Subcutaneous abdominal adipose tissue (tissue), 5 donors: Measurements from ENCODE around the gene PTBP1.
"Not testable (repeated sequence)": the region's sequence is repeated elsewhere in the genome, so short reads cannot be mapped to it uniquely, and the experiment has no call there.

Experiments used
- H3K27ac ChIP-seq: one replicate; pipeline ENCODE4 v1.7.0; 2013; ENCODE audit warnings: low read depth, mild to moderate bottlenecking, inconsistent platforms, low read length, moderate library complexity
- H3K27me3 ChIP-seq, 5 donors: one replicate each; pipeline ENCODE4 v1.7.0; 2013; ENCODE audit warnings: low read length in 5 of 5, inconsistent platforms in 1 of 5; ENCODE audit not compliant: control insufficient read depth in 5 of 5, insufficient read depth in 4 of 5
- H3K36me3 ChIP-seq, 5 donors: one replicate each; pipeline ENCODE4 v1.7.0; 2013; ENCODE audit warnings: low read length in 5 of 5; ENCODE audit not compliant: control insufficient read depth in 5 of 5, insufficient read depth in 5 of 5
- H3K4me1 ChIP-seq, 5 donors: one replicate each; pipeline ENCODE4 v1.7.0; 2013; ENCODE audit warnings: low read length in 5 of 5, mild to moderate bottlenecking in 3 of 5, moderate library complexity in 1 of 5; ENCODE audit not compliant: control insufficient read depth in 5 of 5, insufficient read depth in 5 of 5
- H3K4me3 ChIP-seq, 5 donors: one replicate each; pipeline ENCODE4 v1.7.0; 2013; ENCODE audit warnings: low read length in 5 of 5, low read depth in 1 of 5
- H3K9ac ChIP-seq, 5 donors: one replicate each; pipeline ENCODE4 v1.7.0; 2013; ENCODE audit warnings: low read length in 5 of 5, mild to moderate bottlenecking in 4 of 5, moderate library complexity in 3 of 5
- H3K9me3 ChIP-seq, 5 donors: one replicate each; pipeline ENCODE4 v1.7.0; 2013; ENCODE audit warnings: low read length in 5 of 5; ENCODE audit not compliant: control insufficient read depth in 5 of 5
- donor health status: healthy.
- donor health status: healthy.
- donor health status: healthy.
- donor health status: healthy.
- donor health status: healthy.

The PTBP1 gene

GRCh38 chr19:852136-853013 is 55.1 kb downstream of the PTBP1 start, which contains the start of gene ELANE:
Gene ELANE, plus strand, starts transcription at chr19:852303. Its CDS starts 26 bp downstream, at chr19:852329.
- H3K9ac ChIP-seq = peak within 1 kb of the TSS in 2 of 5 donors; percentile 53 to 69
- H3K27me3 ChIP-seq = peaks cover 0 to 6% (median 0%) of the 10 kb centered on the region in 5 donors
- H3K36me3 ChIP-seq = no peaks in the 10 kb centered on the region
- H3K27ac ChIP-seq = peak within 1 kb of the TSS; percentile 41
- peak within 1 kb of the TSS in 1 of 5 donors; percentile 37 for H3K4me3 ChIP-seq
- peaks cover 0 to 32% (median 22%) of the 10 kb centered on the region in 5 donors for H3K4me1 ChIP-seq
- H3K9me3 ChIP-seq = no peaks in the 10 kb centered on the region

- H3K36me3 ChIP-seq = no peaks in the 10 kb centered on the region
- no peak overlapping the region for H3K4me3 ChIP-seq
- H3K27ac ChIP-seq = no peak overlapping the region
- H3K4me1 ChIP-seq = peaks cover 0 to 25% (median 16%) of the 10 kb centered on the region in 5 donors
- peaks cover 0 to 4% (median 0%) of the 10 kb centered on the region in 5 donors for H3K27me3 ChIP-seq
- no peak overlapping the region for H3K9ac ChIP-seq
- H3K9me3 ChIP-seq = no peaks in the 10 kb centered on the region
Measured at GRCh38 chr19:853014-853585, 55.8 kb downstream of the PTBP1 start.

- not testable (repeated sequence) for H3K36me3 ChIP-seq, H3K27me3 ChIP-seq, H3K4me3 ChIP-seq, H3K27ac ChIP-seq, H3K9ac ChIP-seq, H3K9me3 ChIP-seq
- peaks cover under 1 to 25% (median 18%) of the 10 kb centered on the region in 5 donors for H3K4me1 ChIP-seq
Measured at GRCh38 chr19:853614-854220, 56.5 kb downstream of the PTBP1 start.

- no peak overlapping the region for H3K9ac ChIP-seq
- no peak overlapping the region for H3K4me3 ChIP-seq
- H3K9me3 ChIP-seq = no peaks in the 10 kb centered on the region
- H3K27ac ChIP-seq = no peak overlapping the region
- H3K4me1 ChIP-seq = peaks cover 3 to 31% (median 23%) of the 10 kb centered on the region in 5 donors
- H3K36me3 ChIP-seq = no peaks in the 10 kb centered on the region
- H3K27me3 ChIP-seq = peaks cover 0 to 4% (median 0%) of the 10 kb centered on the region in 5 donors
Measured at GRCh38 chr19:854549-854948, 57.3 kb downstream of the PTBP1 start.

GRCh38 chr19:855142-855541 is 57.9 kb downstream of the PTBP1 start:
- peaks cover 3 to 32% (median 27%) of the 10 kb centered on the region in 5 donors for H3K4me1 ChIP-seq
- no peak overlapping the region for H3K4me3 ChIP-seq
- no peaks in the 10 kb centered on the region for H3K36me3 ChIP-seq
- H3K9me3 ChIP-seq = no peaks in the 10 kb centered on the region
- no peak overlapping the region for H3K9ac ChIP-seq
- peaks cover 0 to 4% (median 0%) of the 10 kb centered on the region in 5 donors for H3K27me3 ChIP-seq
- H3K27ac ChIP-seq = no peak overlapping the region

GRCh38 chr19:855566-856120 is 58.4 kb downstream of the PTBP1 start:
- H3K4me1 ChIP-seq = peaks cover 3 to 29% (median 26%) of the 10 kb centered on the region in 5 donors
- H3K27ac ChIP-seq = no peak overlapping the region
- H3K9ac ChIP-seq = no peak overlapping the region
- no peaks in the 10 kb centered on the region for H3K36me3 ChIP-seq
- peaks cover 0 to 4% (median 0%) of the 10 kb centered on the region in 5 donors for H3K27me3 ChIP-seq
- no peak overlapping the region for H3K4me3 ChIP-seq
- H3K9me3 ChIP-seq = no peaks in the 10 kb centered on the region

GRCh38 chr19:858284-858683 is 61.0 kb downstream of the PTBP1 start:
- H3K9me3 ChIP-seq = no peaks in the 10 kb centered on the region
- H3K4me1 ChIP-seq = peaks cover 3 to 32% (median 26%) of the 10 kb centered on the region in 5 donors
- H3K27me3 ChIP-seq = peaks cover 0 to 4% (median 0%) of the 10 kb centered on the region in 5 donors
- H3K4me3 ChIP-seq = no peak overlapping the region
- peak overlapping the region; percentile 92 for H3K27ac ChIP-seq
- no peak overlapping the region for H3K9ac ChIP-seq
- peaks cover 0 to 5% (median 4%) of the 10 kb centered on the region in 5 donors for H3K36me3 ChIP-seq

GRCh38 chr19:858868-859843 is 61.9 kb downstream of the PTBP1 start, which contains the start of gene CFD:
Gene CFD, plus strand, starts transcription at chr19:859664. Its CDS starts 26 bp downstream, at chr19:859690.
- H3K4me3 ChIP-seq = peak within 1 kb of the TSS; percentile 70 to 88 (median 80)

More at GRCh38 chr19:858868-859843, 61.9 kb downstream of the PTBP1 start, which contains the start of gene CFD:
- Histone ChIP-seq H3K4me1 (peaks cover 3 to 38% (median 29%) of the 10 kb centered on the region in 5 donors), H3K9ac (peak within 1 kb of the TSS; percentile 56 to 88 (median 76)), H3K36me3 (peaks cover 0 to 9% (median 8%) of the 10 kb centered on the region in 5 donors), H3K9me3 (no peaks in the 10 kb centered on the region), H3K27me3 (peaks cover 0 to 4% (median 0%) of the 10 kb centered on the region in 5 donors), H3K27ac (peak within 1 kb of the TSS; percentile 92)
